ENCODE results near the gene CPLX3. TPM values are rescaled to one million over a fixed set of nuclear protein-coding genes. Genes with fewer than 3 reads are reported as not detected.
A peak's percentile ranks its signal among the peaks of the same experiment; 100 is the strongest.

CPLX3 gene
- polyA plus RNA-seq, 1 donor, result not detected

- Histone ChIP-seq H3K4me3 (ENCODE audit: low read length) (no peak overlapping the region), H3K27ac (ENCODE audit: low read length) (no peak overlapping the region), H3K9me3 (ENCODE audit: control insufficient read depth, low read depth, low read length) (no peaks in the 10 kb centered on the region), H3K27me3 (ENCODE audit: control insufficient read depth, insufficient read depth, low read length) (no peaks in the 10 kb centered on the region), H3K36me3 (ENCODE audit: control insufficient read depth, insufficient read depth, low read length) (peaks cover 56% of the 10 kb centered on the region), H3K4me1 (ENCODE audit: control insufficient read depth, insufficient read depth, low read length) (peaks cover 32% of the 10 kb centered on the region)
- no CpG with 5 or more reads among the region's 31 CpGs for WGBS (ENCODE audit: insufficient coverage, low lambda C conversion rate)
- no peak for DNase-seq
These were observed 13.3 kb downstream of the CPLX3 start for GRCh38 chr15:74839526-74840395.

GRCh38 chr15:74840851-74841775 lies 14.7 kb downstream of the CPLX3 start:
- Histone ChIP-seq H3K27ac (ENCODE audit: low read length) (peak overlapping the region; percentile 28), H3K9me3 (ENCODE audit: control insufficient read depth, low read depth, low read length) (no peaks in the 10 kb centered on the region), H3K4me1 (ENCODE audit: control insufficient read depth, insufficient read depth, low read length) (peaks cover 32% of the 10 kb centered on the region), H3K4me3 (ENCODE audit: low read length) (peak overlapping the region; percentile 17), H3K27me3 (ENCODE audit: control insufficient read depth, insufficient read depth, low read length) (no peaks in the 10 kb centered on the region), H3K36me3 (ENCODE audit: control insufficient read depth, insufficient read depth, low read length) (peaks cover 61% of the 10 kb centered on the region)
- DNase-seq, result no peak
- 40% methylated on average over 1 of the region's 9 CpGs for WGBS (ENCODE audit: insufficient coverage, low lambda C conversion rate)

DNA sequence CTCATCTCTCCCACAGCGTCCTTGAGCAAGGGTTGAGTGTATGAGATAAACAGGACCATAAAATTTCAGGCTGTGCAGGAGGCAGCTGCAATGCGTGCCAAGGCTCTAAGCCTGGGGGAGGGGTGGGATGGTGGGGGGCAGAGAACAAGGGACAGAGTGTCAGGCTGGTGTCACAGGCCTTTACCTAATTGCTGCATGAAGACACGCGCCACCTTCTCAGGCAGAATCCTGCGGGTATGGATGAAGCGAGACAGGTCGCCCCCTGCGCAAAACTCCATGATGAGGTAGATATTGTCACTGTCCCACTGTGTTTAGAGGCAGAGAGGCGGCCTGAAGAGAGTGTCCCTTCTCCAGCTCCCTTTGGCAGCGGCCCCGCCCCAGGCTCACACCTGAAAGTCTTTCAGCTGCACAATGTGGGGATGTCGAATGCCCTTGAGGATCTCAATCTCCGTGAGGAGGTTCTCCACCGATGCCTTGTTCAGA lies 15.5 kb downstream of the CPLX3 start:
- no peaks in the 10 kb centered on the region for H3K9me3 ChIP-seq (ENCODE audit: control insufficient read depth, low read depth, low read length)
- H3K4me1 ChIP-seq (ENCODE audit: control insufficient read depth, insufficient read depth, low read length), result peaks cover 32% of the 10 kb centered on the region
- H3K27ac ChIP-seq (ENCODE audit: low read length), result peak overlapping the region; percentile 84
- H3K27me3 ChIP-seq (ENCODE audit: control insufficient read depth, insufficient read depth, low read length), result no peaks in the 10 kb centered on the region
- WGBS (ENCODE audit: insufficient coverage, low lambda C conversion rate), result no CpG with 5 or more reads among the region's 14 CpGs
- H3K36me3 ChIP-seq (ENCODE audit: control insufficient read depth, insufficient read depth, low read length), result peaks cover 57% of the 10 kb centered on the region
- DNase-seq, result peak; percentile 37 to 82
- H3K4me3 ChIP-seq (ENCODE audit: low read length), result peak overlapping the region; percentile 82

- Histone ChIP-seq H3K4me3 (ENCODE audit: low read length) (peak within 1 kb of the TSS; percentile 82), H3K9me3 (ENCODE audit: control insufficient read depth, low read depth, low read length) (no peaks in the 10 kb centered on the region), H3K27me3 (ENCODE audit: control insufficient read depth, insufficient read depth, low read length) (no peaks in the 10 kb centered on the region), H3K36me3 (ENCODE audit: control insufficient read depth, insufficient read depth, low read length) (peaks cover 57% of the 10 kb centered on the region), H3K27ac (ENCODE audit: low read length) (peak within 1 kb of the TSS; percentile 89), H3K4me1 (ENCODE audit: control insufficient read depth, insufficient read depth, low read length) (peaks cover 32% of the 10 kb centered on the region)
- WGBS (ENCODE audit: insufficient coverage, low lambda C conversion rate), result no CpG with 5 or more reads among the region's 84 CpGs
- peak; percentile 89 to 95 for DNase-seq
These were observed 16.4 kb downstream of the CPLX3 start, which contains the start of gene ULK3 for GRCh38 chr15:74842581-74843444. TSS of gene ULK3 (minus strand) at chr15:74843156. CDS start at chr15:74843105, 51 bp downstream.

DNA sequence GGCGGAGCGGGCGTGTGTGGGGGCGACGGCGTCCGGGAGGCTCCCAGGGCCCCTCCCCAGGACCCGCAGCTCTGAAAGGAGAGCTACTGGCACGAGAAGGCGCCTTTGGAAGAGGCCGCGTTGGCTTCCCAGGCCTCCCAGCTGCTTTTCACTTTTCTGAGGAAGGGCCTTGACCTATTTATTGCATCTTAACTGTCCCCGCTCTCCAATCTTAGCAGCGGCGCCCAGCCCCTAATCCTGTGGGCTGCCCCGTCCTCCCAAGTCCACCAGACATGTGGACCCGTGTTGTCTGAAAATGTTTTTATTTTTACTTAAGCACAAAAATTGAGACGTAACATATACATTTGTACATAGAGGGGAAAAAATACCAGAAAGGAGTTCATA lies 17.0 kb downstream of the CPLX3 start:
- WGBS (ENCODE audit: insufficient coverage, low lambda C conversion rate), result 20% methylated on average over 3 of the region's 18 CpGs
- Histone ChIP-seq H3K27ac (ENCODE audit: low read length) (peak overlapping the region; percentile 89), H3K9me3 (ENCODE audit: control insufficient read depth, low read depth, low read length) (no peaks in the 10 kb centered on the region), H3K4me1 (ENCODE audit: control insufficient read depth, insufficient read depth, low read length) (peaks cover 32% of the 10 kb centered on the region), H3K27me3 (ENCODE audit: control insufficient read depth, insufficient read depth, low read length) (no peaks in the 10 kb centered on the region), H3K4me3 (ENCODE audit: low read length) (peak overlapping the region; percentile 41), H3K36me3 (ENCODE audit: control insufficient read depth, insufficient read depth, low read length) (peaks cover 57% of the 10 kb centered on the region)
- no peak for DNase-seq

DNA sequence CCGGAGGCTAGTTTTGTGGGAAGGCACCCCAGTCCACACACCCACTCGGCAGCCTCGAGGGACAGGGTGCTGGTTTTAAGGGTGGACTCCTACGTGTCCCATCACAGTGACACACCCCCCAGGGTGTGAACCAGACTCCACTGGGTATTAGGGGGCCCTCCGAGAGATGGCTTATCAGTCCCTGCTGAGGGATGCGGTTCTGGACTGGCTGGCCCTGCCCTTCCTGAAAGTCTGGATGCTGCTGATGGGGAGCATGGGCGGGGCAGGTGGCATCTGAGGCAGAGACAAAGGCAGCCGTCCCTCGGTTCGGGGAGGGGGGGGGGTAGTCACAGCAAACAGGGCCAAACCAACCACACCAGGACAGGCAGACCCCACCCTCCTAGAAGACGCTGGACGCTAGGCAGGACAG lies 17.5 kb downstream of the CPLX3 start:
- Histone ChIP-seq H3K27me3 (ENCODE audit: control insufficient read depth, insufficient read depth, low read length) (no peaks in the 10 kb centered on the region), H3K4me3 (ENCODE audit: low read length) (peak overlapping the region; percentile 41), H3K4me1 (ENCODE audit: control insufficient read depth, insufficient read depth, low read length) (peaks cover 32% of the 10 kb centered on the region), H3K9me3 (ENCODE audit: control insufficient read depth, low read depth, low read length) (no peaks in the 10 kb centered on the region), H3K27ac (ENCODE audit: low read length) (peak overlapping the region; percentile 89), H3K36me3 (ENCODE audit: control insufficient read depth, insufficient read depth, low read length) (peaks cover 57% of the 10 kb centered on the region)
- no peak for DNase-seq
- no CpG with 5 or more reads among the region's 12 CpGs for WGBS (ENCODE audit: insufficient coverage, low lambda C conversion rate)

GRCh38 chr15:74844319-74845207 lies 18.1 kb downstream of the CPLX3 start:
- Histone ChIP-seq H3K4me1 (ENCODE audit: control insufficient read depth, insufficient read depth, low read length) (peaks cover 32% of the 10 kb centered on the region), H3K4me3 (ENCODE audit: low read length) (no peak overlapping the region), H3K9me3 (ENCODE audit: control insufficient read depth, low read depth, low read length) (no peaks in the 10 kb centered on the region), H3K36me3 (ENCODE audit: control insufficient read depth, insufficient read depth, low read length) (peaks cover 53% of the 10 kb centered on the region), H3K27me3 (ENCODE audit: control insufficient read depth, insufficient read depth, low read length) (no peaks in the 10 kb centered on the region), H3K27ac (ENCODE audit: low read length) (no peak overlapping the region)
- WGBS (ENCODE audit: insufficient coverage, low lambda C conversion rate), result no CpG with 5 or more reads among the region's 12 CpGs
- DNase-seq, result no peak

- H3K27ac ChIP-seq (ENCODE audit: low read length), result no peak overlapping the region
- H3K9me3 ChIP-seq (ENCODE audit: control insufficient read depth, low read depth, low read length), result no peaks in the 10 kb centered on the region
- no peak overlapping the region for H3K4me3 ChIP-seq (ENCODE audit: low read length)
- H3K27me3 ChIP-seq (ENCODE audit: control insufficient read depth, insufficient read depth, low read length), result no peaks in the 10 kb centered on the region
- H3K36me3 ChIP-seq (ENCODE audit: control insufficient read depth, insufficient read depth, low read length), result peaks cover 55% of the 10 kb centered on the region
- no peak for DNase-seq
- no CpG with 5 or more reads among the region's 5 CpGs for WGBS (ENCODE audit: insufficient coverage, low lambda C conversion rate)
- peaks cover 33% of the 10 kb centered on the region for H3K4me1 ChIP-seq (ENCODE audit: control insufficient read depth, insufficient read depth, low read length)
These were observed 18.8 kb downstream of the CPLX3 start for GRCh38 chr15:74845208-74845568.

- DNase-seq, result no peak
- H3K27ac ChIP-seq (ENCODE audit: low read length), result no peak overlapping the region
- no peaks in the 10 kb centered on the region for H3K27me3 ChIP-seq (ENCODE audit: control insufficient read depth, insufficient read depth, low read length)
- H3K4me1 ChIP-seq (ENCODE audit: control insufficient read depth, insufficient read depth, low read length), result peaks cover 33% of the 10 kb centered on the region
- no CpG with 5 or more reads among the region's 4 CpGs for WGBS (ENCODE audit: insufficient coverage, low lambda C conversion rate)
- peaks cover 54% of the 10 kb centered on the region for H3K36me3 ChIP-seq (ENCODE audit: control insufficient read depth, insufficient read depth, low read length)
- H3K4me3 ChIP-seq (ENCODE audit: low read length), result no peak overlapping the region
- no peaks in the 10 kb centered on the region for H3K9me3 ChIP-seq (ENCODE audit: control insufficient read depth, low read depth, low read length)
These were observed 19.2 kb downstream of the CPLX3 start for GRCh38 chr15:74845581-74845980.

All from large intestine (tissue), 3 donors.